ENCODE data around the gene LILRA6. TPM values are rescaled to one million over a fixed set of nuclear protein-coding genes. Genes with fewer than 3 reads are reported as not detected.
A peak's percentile ranks its signal among the peaks of the same experiment; 100 is the strongest.

The LILRA6 gene
- total RNA-seq, 4 donors from 2014 or later: 1.0 to 1.7 TPM; not detected in 2

- peak overlapping the region; percentile 98 for H3K27ac ChIP-seq
- intact Hi-C loops (cut with DNase I; ENCODE audit: low total_unique reads): loop anchor here (5.0 kb wide), 1 partner anchor 313 kb away; no protein-coding TSS in a partner anchor
- TF ChIP-seq CTCF (IDR thresholded peaks at IDR 0.05): peak in 1 of 4 experiments; percentile 3
- TF ChIP-seq POLR2A (IDR thresholded peaks at IDR 0.05): peak in 1 of 2 donors; percentile 35
- H3K27me3 ChIP-seq: no peaks in the 10 kb centered on the region
- H3K9me3 ChIP-seq: no peaks in the 10 kb centered on the region
- no peaks in the 10 kb centered on the region for H3K36me3 ChIP-seq
- DNase-seq: peak; percentile 100
- peaks cover 0 to 17% of the 10 kb centered on the region in 2 donors for H3K4me1 ChIP-seq
- peak overlapping the region; percentile 59 to 63 for H3K4me3 ChIP-seq
Measured at GRCh38 chr19:54190503-54191010, 52.0 kb downstream of the LILRA6 start.

GRCh38 chr19:54189735-54190502 lies 52.7 kb downstream of the LILRA6 start:
- DNase-seq: peak; percentile 100
- TF ChIP-seq CTCF (IDR thresholded peaks at IDR 0.05): no peak
- TF ChIP-seq POLR2A (IDR thresholded peaks at IDR 0.05): peak in 1 of 2 donors; percentile 88
- Histone ChIP-seq H3K27ac (peak overlapping the region; percentile 98), H3K36me3 (no peaks in the 10 kb centered on the region), H3K4me3 (peak overlapping the region; percentile 59 to 63), H3K9me3 (no peaks in the 10 kb centered on the region), H3K4me1 (peaks cover 0 to 17% of the 10 kb centered on the region in 2 donors), H3K27me3 (no peaks in the 10 kb centered on the region)
- intact Hi-C loops (cut with DNase I; ENCODE audit: low total_unique reads): loop anchor here (5.0 kb wide), 1 partner anchor 313 kb away; no protein-coding TSS in a partner anchor

GRCh38 chr19:54189145-54189734 lies 53.4 kb downstream of the LILRA6 start, which contains the start of gene MBOAT7:
MBOAT7 (minus strand) TSS chr19:54189580; CDS start chr19:54188508, 1,072 bp downstream.
- intact Hi-C loops (cut with DNase I; ENCODE audit: low total_unique reads): no loop called here
- no peak for DNase-seq

GRCh38 chr19:54188215-54188871 lies 54.2 kb downstream of the LILRA6 start:
- peak overlapping the region; percentile 53 to 63 for H3K4me3 ChIP-seq
- DNase-seq: peak in 1 of 2 donors; percentile 43
- peaks cover 0 to 17% of the 10 kb centered on the region in 2 donors for H3K4me1 ChIP-seq
- no peaks in the 10 kb centered on the region for H3K9me3 ChIP-seq
- H3K27ac ChIP-seq: peak overlapping the region; percentile 98
- intact Hi-C loops (cut with DNase I; ENCODE audit: low total_unique reads): no loop called here
- TF ChIP-seq CTCF (IDR thresholded peaks at IDR 0.05) (no peak), POLR2A (IDR thresholded peaks at IDR 0.05) (no peak)
- H3K27me3 ChIP-seq: no peaks in the 10 kb centered on the region
- H3K36me3 ChIP-seq: no peaks in the 10 kb centered on the region

More at GRCh38 chr19:54189145-54189734, 53.4 kb downstream of the LILRA6 start, which contains the start of gene MBOAT7:
- H3K9me3 ChIP-seq: no peaks in the 10 kb centered on the region
- no peaks in the 10 kb centered on the region for H3K36me3 ChIP-seq
- H3K4me1 ChIP-seq: peaks cover 0 to 17% of the 10 kb centered on the region in 2 donors
- H3K27me3 ChIP-seq: no peaks in the 10 kb centered on the region
- H3K4me3 ChIP-seq: peak within 1 kb of the TSS; percentile 59 to 63
- peak within 1 kb of the TSS; percentile 98 for H3K27ac ChIP-seq
- TF ChIP-seq POLR2A (IDR thresholded peaks at IDR 0.05) (peak; percentile 79 to 84), CTCF (IDR thresholded peaks at IDR 0.05) (peak in 3 of 4 experiments; percentile 46 to 57 (median 49))
